ENCODE data around the gene BIRC6. TPM values are rescaled to one million over a fixed set of nuclear protein-coding genes. Genes with fewer than 3 reads are reported as not detected.

BIRC6 gene
- total RNA-seq, 3 donors from 2014 or later: 66.6 to 68.4 (median 67.7) TPM

- Mint-ChIP-seq H3K27me3 (ENCODE audit: low read depth) (no peaks in the 10 kb centered on the region), H3K4me3 (no peak overlapping the region), H3K36me3 (ENCODE audit: insufficient read depth) (peaks cover 24% of the 10 kb centered on the region), H3K9me3 (no peaks in the 10 kb centered on the region), H3K4me1 (ENCODE audit: low read depth) (peaks cover 12% of the 10 kb centered on the region)
- ATAC-seq (no peak), DNase-seq (no peak)
Observed at GRCh38 chr2:32403782-32404181, 47.0 kb downstream of the BIRC6 start.

GRCh38 chr2:32404691-32405090, 47.9 kb downstream of the BIRC6 start:
- H3K27me3 Mint-ChIP-seq (ENCODE audit: low read depth): no peaks in the 10 kb centered on the region
- DNase-seq (no peak), ATAC-seq (no peak)
- H3K4me3 Mint-ChIP-seq: no peak overlapping the region
- H3K9me3 Mint-ChIP-seq: no peaks in the 10 kb centered on the region
- H3K36me3 Mint-ChIP-seq (ENCODE audit: insufficient read depth): peaks cover 28% of the 10 kb centered on the region
- H3K4me1 Mint-ChIP-seq (ENCODE audit: low read depth): peaks cover 12% of the 10 kb centered on the region

- H3K36me3 Mint-ChIP-seq (ENCODE audit: insufficient read depth): peaks cover 30% of the 10 kb centered on the region
- ATAC-seq (no peak), DNase-seq (no peak)
Observed at GRCh38 chr2:32416519-32416918, 59.7 kb downstream of the BIRC6 start.

DNA sequence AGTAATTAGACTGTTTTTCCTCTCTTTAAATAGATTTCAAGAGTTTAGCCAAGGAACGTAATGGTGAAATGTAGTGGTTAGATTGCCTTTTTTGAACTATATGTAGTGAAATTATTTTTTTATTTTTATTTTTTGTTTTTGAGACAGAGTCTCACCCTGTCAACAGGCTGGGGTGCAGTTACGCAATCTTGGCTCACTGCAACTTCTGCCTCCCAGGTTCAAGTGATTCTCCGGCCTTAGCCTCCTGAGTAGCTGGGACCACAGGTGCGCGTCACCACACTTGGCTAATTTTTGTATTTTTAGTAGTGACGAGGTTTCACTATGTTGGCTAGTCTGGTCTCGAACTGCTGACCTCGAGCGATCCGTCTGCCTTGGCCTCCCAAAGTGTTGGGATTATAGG, 60.8 kb downstream of the BIRC6 start:
- no peak for ATAC-seq
- Mint-ChIP-seq H3K4me3 (no peak overlapping the region), H3K9me3 (no peaks in the 10 kb centered on the region), H3K27me3 (ENCODE audit: low read depth) (no peaks in the 10 kb centered on the region), H3K4me1 (ENCODE audit: low read depth) (peaks cover 25% of the 10 kb centered on the region), H3K36me3 (ENCODE audit: insufficient read depth) (peaks cover 29% of the 10 kb centered on the region)
- DNase-seq: no peak

More at GRCh38 chr2:32416519-32416918, 59.7 kb downstream of the BIRC6 start:
- Mint-ChIP-seq H3K27me3 (ENCODE audit: low read depth) (no peaks in the 10 kb centered on the region), H3K4me1 (ENCODE audit: low read depth) (peaks cover 15% of the 10 kb centered on the region), H3K4me3 (no peak overlapping the region), H3K9me3 (no peaks in the 10 kb centered on the region)

- peaks cover 31% of the 10 kb centered on the region for H3K4me1 Mint-ChIP-seq (ENCODE audit: low read depth)
- H3K27me3 Mint-ChIP-seq (ENCODE audit: low read depth): no peaks in the 10 kb centered on the region
- peaks cover 31% of the 10 kb centered on the region for H3K36me3 Mint-ChIP-seq (ENCODE audit: insufficient read depth)
- ATAC-seq (no peak), DNase-seq (no peak)
- no peaks in the 10 kb centered on the region for H3K9me3 Mint-ChIP-seq
- no peak overlapping the region for H3K4me3 Mint-ChIP-seq
Observed at GRCh38 chr2:32418778-32419177, 62.0 kb downstream of the BIRC6 start.

DNA sequence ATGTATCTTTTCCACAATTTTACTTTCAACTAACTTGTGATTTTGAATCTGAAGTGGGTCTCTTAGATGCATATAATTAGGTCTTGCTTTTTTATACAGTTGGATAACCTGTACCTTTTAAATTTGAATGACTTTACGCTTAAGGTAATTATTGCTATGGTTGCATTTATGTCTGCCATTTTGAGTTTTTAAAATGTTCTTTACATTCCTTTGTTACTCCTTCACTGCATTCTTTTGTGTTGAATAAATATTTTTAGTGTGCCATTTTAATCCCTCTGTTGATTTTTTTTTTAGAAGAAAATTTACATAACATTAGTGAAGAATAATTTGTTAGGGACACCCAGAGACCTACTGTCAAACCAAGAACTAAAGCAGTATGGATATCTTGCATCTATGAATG, 65.3 kb downstream of the BIRC6 start:
- Mint-ChIP-seq H3K27me3 (ENCODE audit: low read depth) (no peaks in the 10 kb centered on the region), H3K36me3 (ENCODE audit: insufficient read depth) (peaks cover 31% of the 10 kb centered on the region), H3K4me3 (no peak overlapping the region), H3K9me3 (no peaks in the 10 kb centered on the region), H3K4me1 (ENCODE audit: low read depth) (peaks cover 51% of the 10 kb centered on the region)
- DNase-seq: no peak
- ATAC-seq: no peak

DNA sequence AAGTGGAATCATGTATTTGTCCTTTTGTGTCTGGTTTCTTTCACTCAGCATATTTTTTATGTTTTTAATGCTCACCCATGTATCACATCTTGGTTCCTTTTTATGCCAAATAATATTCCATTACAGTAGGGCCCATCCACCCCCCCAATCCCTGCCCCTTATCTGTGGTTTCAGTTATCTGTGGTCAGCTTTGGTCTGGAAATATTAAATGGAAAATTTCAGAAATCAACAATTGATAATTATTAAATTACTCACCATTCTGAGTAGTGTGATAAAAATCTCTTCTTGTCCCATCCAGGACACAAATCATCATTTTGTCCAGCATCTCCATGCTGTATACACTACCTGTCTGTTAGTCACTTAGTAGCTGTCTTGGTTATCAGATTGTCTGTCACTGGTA, 66.7 kb downstream of the BIRC6 start:
- Mint-ChIP-seq H3K9me3 (no peaks in the 10 kb centered on the region), H3K27me3 (ENCODE audit: low read depth) (no peaks in the 10 kb centered on the region), H3K4me3 (no peak overlapping the region), H3K36me3 (ENCODE audit: insufficient read depth) (peaks cover 27% of the 10 kb centered on the region), H3K4me1 (ENCODE audit: low read depth) (peaks cover 59% of the 10 kb centered on the region)
- DNase-seq (no peak), ATAC-seq (no peak)

DNA sequence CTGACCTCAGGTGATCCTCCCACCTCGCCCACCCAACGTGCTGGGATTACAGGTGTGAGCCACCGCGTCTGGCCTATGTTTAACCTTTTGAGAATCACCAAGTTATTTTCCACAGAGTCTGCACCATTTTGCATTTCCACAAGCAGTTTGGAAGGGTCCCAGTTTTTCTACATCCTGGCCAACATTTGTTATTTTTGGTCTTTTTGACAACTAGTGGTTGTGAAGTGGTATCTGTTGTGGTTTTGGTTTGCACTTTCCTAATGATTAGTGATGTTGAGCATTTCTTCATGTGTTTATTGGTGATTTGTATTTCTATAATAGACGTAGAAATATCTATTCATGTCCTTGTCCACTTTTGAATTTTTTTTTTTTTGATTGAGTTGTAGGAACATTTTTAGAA, 67.9 kb downstream of the BIRC6 start:
- H3K4me3 Mint-ChIP-seq: no peak overlapping the region
- no peaks in the 10 kb centered on the region for H3K9me3 Mint-ChIP-seq
- no peaks in the 10 kb centered on the region for H3K27me3 Mint-ChIP-seq (ENCODE audit: low read depth)
- peaks cover 61% of the 10 kb centered on the region for H3K4me1 Mint-ChIP-seq (ENCODE audit: low read depth)
- H3K36me3 Mint-ChIP-seq (ENCODE audit: insufficient read depth): peaks cover 29% of the 10 kb centered on the region
- no peak for ATAC-seq
- DNase-seq: no peak

- Mint-ChIP-seq H3K4me3 (no peak overlapping the region), H3K9me3 (no peaks in the 10 kb centered on the region), H3K36me3 (ENCODE audit: insufficient read depth) (peaks cover 28% of the 10 kb centered on the region), H3K27me3 (ENCODE audit: low read depth) (no peaks in the 10 kb centered on the region), H3K4me1 (ENCODE audit: low read depth) (peaks cover 57% of the 10 kb centered on the region)
- no peak for DNase-seq
- ATAC-seq: no peak
Observed at GRCh38 chr2:32425719-32426141, 68.9 kb downstream of the BIRC6 start.

GRCh38 chr2:32427672-32428610, 71.1 kb downstream of the BIRC6 start:
- Mint-ChIP-seq H3K36me3 (ENCODE audit: insufficient read depth) (peaks cover 30% of the 10 kb centered on the region), H3K4me1 (ENCODE audit: low read depth) (peaks cover 42% of the 10 kb centered on the region), H3K9me3 (no peaks in the 10 kb centered on the region), H3K4me3 (no peak overlapping the region), H3K27me3 (ENCODE audit: low read depth) (no peaks in the 10 kb centered on the region)
- ATAC-seq (no peak), DNase-seq (no peak)

DNA sequence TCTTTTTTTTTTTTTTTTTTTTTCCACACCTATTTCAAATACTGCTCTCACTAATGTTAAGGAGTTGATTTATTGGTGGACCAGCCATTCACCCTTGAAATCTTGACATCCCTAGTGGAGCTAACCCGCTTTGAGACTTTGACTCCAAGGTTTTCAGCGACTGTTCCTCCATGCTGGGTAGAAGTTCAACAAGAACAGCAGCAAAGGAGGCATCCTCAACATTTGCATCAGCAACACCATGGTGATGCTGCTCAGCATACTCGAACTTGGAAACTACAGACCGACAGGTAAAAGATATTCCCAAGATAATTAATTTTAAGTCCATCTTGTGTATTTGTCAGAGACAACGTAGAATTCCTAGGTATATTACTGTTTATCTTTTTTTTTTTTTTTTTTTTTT, 74.0 kb downstream of the BIRC6 start:
- DNase-seq (no peak), ATAC-seq (no peak)
- Mint-ChIP-seq H3K27me3 (ENCODE audit: low read depth) (no peaks in the 10 kb centered on the region), H3K4me3 (no peak overlapping the region), H3K4me1 (ENCODE audit: low read depth) (peaks cover 23% of the 10 kb centered on the region), H3K9me3 (no peaks in the 10 kb centered on the region), H3K36me3 (ENCODE audit: insufficient read depth) (peaks cover 24% of the 10 kb centered on the region)

- ATAC-seq (no peak), DNase-seq (no peak)
- Mint-ChIP-seq H3K4me3 (no peak overlapping the region), H3K4me1 (ENCODE audit: low read depth) (peaks cover 3% of the 10 kb centered on the region), H3K36me3 (ENCODE audit: insufficient read depth) (peaks cover 29% of the 10 kb centered on the region), H3K9me3 (no peaks in the 10 kb centered on the region), H3K27me3 (ENCODE audit: low read depth) (no peaks in the 10 kb centered on the region)
Observed at GRCh38 chr2:32436150-32436549, 79.3 kb downstream of the BIRC6 start.

- Mint-ChIP-seq H3K9me3 (no peaks in the 10 kb centered on the region), H3K27me3 (ENCODE audit: low read depth) (no peaks in the 10 kb centered on the region), H3K4me3 (no peak overlapping the region), H3K4me1 (ENCODE audit: low read depth) (no peaks in the 10 kb centered on the region), H3K36me3 (ENCODE audit: insufficient read depth) (peaks cover 52% of the 10 kb centered on the region)
- no peak for ATAC-seq
- DNase-seq: no peak
Observed at GRCh38 chr2:32442020-32442467, 85.2 kb downstream of the BIRC6 start.

- Mint-ChIP-seq H3K9me3 (no peaks in the 10 kb centered on the region), H3K4me1 (ENCODE audit: low read depth) (no peaks in the 10 kb centered on the region)
- DNase-seq: no peak
Observed at GRCh38 chr2:32446369-32446768, 89.5 kb downstream of the BIRC6 start.

DNA sequence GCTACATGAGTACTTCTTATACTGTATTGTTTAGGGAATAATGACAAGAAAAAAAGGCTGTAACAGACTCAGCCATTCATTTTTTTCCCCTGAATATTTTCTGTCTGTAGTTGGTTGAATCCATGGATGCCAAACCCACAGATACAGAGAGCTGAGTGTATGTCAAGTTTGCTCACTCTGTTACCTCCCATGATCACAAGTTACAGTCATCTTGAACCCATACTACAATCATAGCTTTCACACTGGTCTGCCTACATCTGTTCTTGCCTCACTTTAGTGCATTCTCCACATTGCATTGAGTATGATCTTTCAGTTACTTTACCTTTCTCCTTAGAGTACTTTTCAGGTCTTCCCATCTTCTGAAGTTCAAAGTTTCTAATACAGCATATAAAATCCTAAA, 94.0 kb downstream of the BIRC6 start:
- DNase-seq (no peak), ATAC-seq (peak in 1 of 2 donors; percentile 14)
- H3K9me3 Mint-ChIP-seq: no peaks in the 10 kb centered on the region
- no peaks in the 10 kb centered on the region for H3K27me3 Mint-ChIP-seq (ENCODE audit: low read depth)
- H3K4me1 Mint-ChIP-seq (ENCODE audit: low read depth): no peaks in the 10 kb centered on the region
- no peak overlapping the region for H3K4me3 Mint-ChIP-seq
- peaks cover 31% of the 10 kb centered on the region for H3K36me3 Mint-ChIP-seq (ENCODE audit: insufficient read depth)

More at GRCh38 chr2:32446369-32446768, 89.5 kb downstream of the BIRC6 start:
- Mint-ChIP-seq H3K27me3 (ENCODE audit: low read depth) (no peaks in the 10 kb centered on the region), H3K4me3 (no peak overlapping the region), H3K36me3 (ENCODE audit: insufficient read depth) (peaks cover 50% of the 10 kb centered on the region)
- ATAC-seq: no peak
